GM23248 (cell line): ENCODE results near the gene RPS19BP1.

Source experiments
- EZH2 ChIP-seq: fragments of 200-600 bp; sonication (generic); IDR thresholded peaks from 2 replicates; pipeline ENCODE4 v1.6.1; 2018; ENCODE audit warnings: antibody characterized with exemption, mild to moderate bottlenecking; ENCODE audit not compliant: insufficient read depth, poor library complexity, severe bottlenecking
- EZH2phosphoT487 ChIP-seq: fragments of 200-600 bp; sonication (generic); IDR thresholded peaks from 2 replicates; pipeline ENCODE4 v1.6.1; 2018; ENCODE audit warnings: antibody characterized with exemption, moderate library complexity, mild to moderate bottlenecking, low read depth; ENCODE audit not compliant: insufficient read depth

GRCh38 chr22:39513791-39514190 lies 18.8 kb downstream of the RPS19BP1 start:
- TF ChIP-seq EZH2, result no peak
- no peak for TF ChIP-seq EZH2phosphoT487
